GM12878 (cell line): Measurements from ENCODE around the gene IVD. TPM values are rescaled to one million over a fixed set of nuclear protein-coding genes. Genes with fewer than 3 reads are reported as not detected.

Experiments used
- ATAC-seq: fragments of 200-7000 bp; cut with Tn5 transposase; 3 replicates; pipeline ENCODE4 v1.9.1; 2020; ENCODE audit warnings: mild to moderate bottlenecking, moderate library complexity
- BruUV-seq: library from RNA; stranded (reverse); fragments of 400-500 nt; replicated peaks from 2 replicates; lab custom pipeline; 2021; lab: Mats Ljungman, UMichigan
- CTCF ChIA-PET: fragments of 300-600 bp; sonication (Branson Sonifier 250); formaldehyde crosslinking; extraction: SDS; loops from one replicate; lab custom pipeline; 2021; ENCODE audit warnings: inconsistent platforms; lab: Yijun Ruan, JAX
- POLR2A ChIA-PET: fragments of 350-600 bp; formaldehyde crosslinking; extraction: SDS; loops from one replicate; lab custom pipeline; 2021; ENCODE audit warnings: inconsistent platforms; lab: Charles Lee
- RAD21 ChIA-PET: fragments of 300-600 bp; sonication (Branson Sonifier 250); formaldehyde crosslinking; loops from one replicate; lab custom pipeline; 2023; ENCODE audit warnings: antibody characterized with exemption; ENCODE audit not compliant: unreplicated experiment; lab: Charles Lee
- SMC1A ChIA-PET: fragments of 300-600 bp; sonication (Branson Sonifier 250); formaldehyde crosslinking; loops from one replicate; lab custom pipeline; 2023; ENCODE audit not compliant: unreplicated experiment, uncharacterized antibody; lab: Charles Lee
- DNase-seq: peaks from one replicate; pipeline ENCODE4 v3.0.0-alpha.2; 2011; ENCODE audit warnings: low read depth, low spot score
- FAIRE-seq: peaks from 3 replicates; lab custom pipeline; 2011; peaks lifted over from hg19 to GRCh38; lab: Jason Lieb, UNC
- H2AFZ ChIP-seq: 2 replicates; pipeline ENCODE4 v1.6.0; 2011; ENCODE audit warnings: low read depth, low read length, control low read depth; ENCODE audit not compliant: control insufficient read depth
- H3K27ac ChIP-seq: 2 replicates; pipeline ENCODE4 v1.5.1; 2011; ENCODE audit warnings: control low read depth; ENCODE audit not compliant: control insufficient read depth, insufficient read depth
- H3K27me3 ChIP-seq, 2 experiments: replicated peaks in 1 of 2; 2 replicates each; pipeline versions ENCODE4 v1.6.0 to v1.6.1; 2011; ENCODE audit warnings: low read length in 1 of 2; ENCODE audit not compliant: control insufficient read depth in 2 of 2, insufficient read depth in 2 of 2
- H3K36me3 ChIP-seq, 2 experiments: 2 replicates each; pipeline ENCODE4 v1.5.1; 2011; ENCODE audit warnings: low read length in 1 of 2; ENCODE audit not compliant: control insufficient read depth in 2 of 2, insufficient read depth in 2 of 2
- H3K4me1 ChIP-seq: 2 replicates; pipeline ENCODE4 v1.6.1; 2011; ENCODE audit warnings: mild to moderate bottlenecking, low read length, moderate library complexity, mixed read lengths; ENCODE audit not compliant: control insufficient read depth, insufficient read depth
- H3K4me2 ChIP-seq: 2 replicates; pipeline ENCODE4 v1.6.0; 2011; ENCODE audit warnings: control low read depth; ENCODE audit not compliant: control insufficient read depth, insufficient read depth
- H3K4me3 ChIP-seq: fragments of 200-600 bp; sonication (generic); 2 replicates; pipeline ENCODE4 v1.5.1; 2016
- H3K79me2 ChIP-seq: 2 replicates; pipeline ENCODE4 v1.6.0; 2011; ENCODE audit warnings: low read length; ENCODE audit not compliant: control insufficient read depth, insufficient read depth
- H3K9ac ChIP-seq: 2 replicates; pipeline ENCODE4 v1.8.0; 2011; ENCODE audit warnings: low read length, control low read depth, mixed read lengths; ENCODE audit not compliant: control insufficient read depth, insufficient read depth
- H3K9me3 ChIP-seq: replicated peaks from 3 replicates; pipeline ENCODE4 v1.5.1; 2011; ENCODE audit warnings: mild to moderate bottlenecking, low read length; ENCODE audit not compliant: control insufficient read depth, insufficient read depth
- H4K20me1 ChIP-seq: 2 replicates; pipeline ENCODE4 v1.6.0; 2011; ENCODE audit not compliant: control insufficient read depth, insufficient read depth
- ASH2L ChIP-seq: fragments of 300-600, 200-600 bp; sonication (generic); IDR thresholded peaks from 2 replicates; pipeline ENCODE4 v1.6.1; 2017; ENCODE audit warnings: low read depth, mild to moderate bottlenecking, borderline replicate concordance
- ATF7 ChIP-seq: fragments of 450-650 bp; IDR thresholded peaks from 2 replicates; pipeline ENCODE4 v1.6.1; 2016; ENCODE audit warnings: low read depth, mild to moderate bottlenecking
- HDGF ChIP-seq: fragments of 450-650 bp; IDR thresholded peaks from 2 replicates; pipeline ENCODE4 v1.6.1; 2016; ENCODE audit warnings: antibody characterized with exemption
- MYB ChIP-seq: fragments of 150-350 bp; IDR thresholded peaks from 2 replicates; pipeline ENCODE4 v1.6.1; 2014; ENCODE audit warnings: mild to moderate bottlenecking, low read depth, low read length, borderline replicate concordance
- PML ChIP-seq: IDR thresholded peaks from 2 replicates; pipeline ENCODE4 v1.6.1; 2012; ENCODE audit warnings: low read length, inconsistent platforms
- SRF ChIP-seq, 2 experiments: IDR thresholded peaks; 2 replicates each; pipeline ENCODE4 v1.6.1; 2011; ENCODE audit warnings: low read depth in 2 of 2, low read length in 2 of 2, mild to moderate bottlenecking in 1 of 2, moderate library complexity in 1 of 2
- TCF3 ChIP-seq: IDR thresholded peaks from 2 replicates; pipeline ENCODE4 v1.6.1; 2012; ENCODE audit warnings: low read depth, mild to moderate bottlenecking, low read length, borderline replicate concordance; ENCODE audit not compliant: insufficient read depth
- ZBTB33 ChIP-seq: fragments of 450-650 bp; IDR thresholded peaks from 2 replicates; pipeline ENCODE4 v1.6.1; 2017; ENCODE audit warnings: mild to moderate bottlenecking
- ZBTB4 ChIP-seq: fragments of 450-650 bp; formaldehyde crosslinking; IDR thresholded peaks from 2 replicates; pipeline ENCODE4 v1.4.0; 2022; ENCODE audit warnings: mild to moderate bottlenecking, moderate library complexity
- ZNF384 ChIP-seq: IDR thresholded peaks from 2 replicates; pipeline ENCODE4 v1.6.1; 2012; ENCODE audit warnings: low read depth, mild to moderate bottlenecking, low read length, improper control_type of control experiment, borderline replicate concordance
- ZNF592 ChIP-seq: fragments of 450-650 bp; IDR thresholded peaks from 2 replicates; pipeline ENCODE4 v1.6.1; 2017; ENCODE audit warnings: mild to moderate bottlenecking, moderate library complexity
- ZSCAN29 ChIP-seq: fragments of 450-650 bp; IDR thresholded peaks from 2 replicates; pipeline ENCODE4 v1.6.1; 2017; ENCODE audit warnings: mild to moderate bottlenecking, moderate library complexity
- WGBS: methylation state at CpG from one replicate; pipeline ENCODE4 v1.1.6; 2016; ENCODE audit warnings: low lambda C conversion rate; ENCODE audit not compliant: insufficient replicate concordance, insufficient coverage; ENCODE audit errors: missing lambda C conversion rate; 5-methylcytosine and 5-hydroxymethylcytosine counted together
- in situ Hi-C: fragments of 300-500 bp; cut with MboI; formaldehyde crosslinking; loops from 9 replicates; pipeline ENCODE4 v1.14.3; 2018; ENCODE audit warnings: mixed read lengths
- intact Hi-C: fragments of 100-400 bp; cut with micrococcal nuclease; formaldehyde crosslinking; loops from one replicate; pipeline ENCODE4 v1.14.2; 2022; ENCODE audit not compliant: unreplicated experiment
- polyA plus RNA-seq, 11 experiments: library from polyadenylated mRNA; depleted of rRNA in 4 of 11; unstranded in 6 of 11; stranded (reverse) in 5 of 11; fragments of >200 nt; fragmentation: Nextera tagmentation in 4 of 11; fragmentation: Illumina TruSeq in 1 of 11; extraction: Ambion mirVana in 4 of 11; extraction: Trizol in 1 of 11; gene quantifications; 1 replicate in 1 of 11; 2 replicates in 10 of 11; pipeline versions ENCODE4 v1.2.1 to v1.2.3, GENCODE V29; 2011 to 2016; ENCODE audit warnings: inconsistent platforms in 2 of 11, missing spikeins in 2 of 11, low read depth in 1 of 11
- total RNA-seq, 4 experiments: library from RNA; depleted of rRNA in 3 of 4; stranded (reverse); fragments of >200 nt in 3 of 4; fragmentation: Illumina TruSeq in 1 of 4; extraction: Trizol in 1 of 4; gene quantifications; 2 replicates each; pipeline versions ENCODE4 v1.2.1 to v1.2.3, GENCODE V29; 2013 to 2021

Gene IVD
- total and polyA plus RNA-seq, 10 of the 15 experiments (the other 5 are each of a cell fraction or from before 2014, with no cell fraction given): 5.3 to 59.8 (median 45.7) TPM

- no peak for FAIRE-seq
- SMC1A ChIA-PET: interaction anchor here (0.8 to 2.0 kb wide), 9 partner anchors 10 to 297 kb away, joined by 3 to 29 read pairs (median 4); partner anchors contain the start of gene KNSTRN
- CTCF ChIA-PET: interaction anchor here (0.6 to 1.9 kb wide), 18 partner anchors 8 to 680 kb away, joined by 3 to 12 read pairs (median 4); partner anchors contain the start of genes IVD and KNSTRN
- H3K27ac ChIP-seq: no peak overlapping the region
- WGBS: 53% methylated on average over 8 of the region's 8 CpGs
- no peaks in the 10 kb centered on the region for H4K20me1 ChIP-seq
- intact Hi-C loops (no loop called here), in situ Hi-C loops (no loop called here)
- H3K4me2 ChIP-seq: peak overlapping the region; percentile 57
- H3K9me3 ChIP-seq: no peaks in the 10 kb centered on the region
- H3K27me3 ChIP-seq: no peaks in the 10 kb centered on the region
- H3K79me2 ChIP-seq: no peaks in the 10 kb centered on the region
- H3K36me3 ChIP-seq: no peaks in the 10 kb centered on the region; a peak in 1 of 4 replicates
- H3K9ac ChIP-seq: no peak overlapping the region
- RAD21 ChIA-PET: interaction anchor here (1.1 to 2.1 kb wide), 4 partner anchors 8 to 43 kb away, joined by 3 to 15 read pairs (median 4); partner anchors contain the start of genes BAHD1 and IVD
- 0 out of 2 replicates have a peak overlapping the region, but pooled peaks have one; percentile 26 for H3K4me3 ChIP-seq
- H2AFZ ChIP-seq: no peak overlapping the region
- H3K4me1 ChIP-seq: no peaks in the 10 kb centered on the region
- POLR2A ChIA-PET: interaction anchor here (0.6 to 2.4 kb wide), 7 partner anchors 8 to 388 kb away, joined by 3 to 8 read pairs (median 5); partner anchors contain the start of gene KNSTRN
- BruUV-seq: no TSS peak
- no peak for DNase-seq
- ATAC-seq: peak; percentile 25
- TF ChIP-seq ZBTB33: no peak
- TF ChIP-seq SRF (IDR thresholded peaks at IDR 0.05; ENCODE audit: low read depth in 2 of 2, low read length in 2 of 2): no peak
- no peak for TF ChIP-seq TCF3
- no peak for TF ChIP-seq ASH2L
- no peak for TF ChIP-seq ZSCAN29
- TF ChIP-seq ZNF592: no peak
- no peak for TF ChIP-seq ZBTB4 (CRISPR knock-in tag)
- TF ChIP-seq PML: no peak
- no peak for TF ChIP-seq HDGF
- no peak for TF ChIP-seq MYB
- TF ChIP-seq ZNF384: no peak
- TF ChIP-seq ATF7: no peak
Observed at GRCh38 chr15:40397688-40398412, 7.7 kb upstream of the IVD start.
